GM19238 (cell line): Measurements from ENCODE around the gene SRCIN1.
A peak's percentile ranks its signal among the peaks of the same experiment; 100 is the strongest.

Source experiments
- DNase-seq: peaks from one replicate; pipeline ENCODE4 v3.0.0; 2011; ENCODE audit warnings: low spot score; ENCODE audit not compliant: insufficient read length

SRCIN1 gene

DNA sequence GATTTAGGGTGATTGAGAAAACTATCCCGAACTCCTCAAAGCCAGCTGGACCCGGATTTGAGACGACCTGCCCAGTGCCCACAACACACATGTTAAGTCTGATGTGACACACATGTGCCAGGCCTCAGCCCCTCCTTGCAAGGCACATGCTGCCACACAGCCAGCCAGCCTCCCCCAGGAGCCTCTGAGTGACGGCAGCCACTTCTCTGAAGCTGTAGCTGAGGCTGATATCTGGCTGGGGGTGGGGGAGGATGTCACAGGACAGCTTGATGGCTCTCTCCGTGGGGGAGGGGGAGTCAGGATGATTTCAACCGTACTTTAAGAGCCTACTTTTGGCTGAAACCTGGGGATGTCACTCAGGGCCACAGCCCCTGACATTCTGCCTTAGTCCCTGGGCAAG, 40.9 kb downstream of the SRCIN1 start:
- no peak for DNase-seq

DNA sequence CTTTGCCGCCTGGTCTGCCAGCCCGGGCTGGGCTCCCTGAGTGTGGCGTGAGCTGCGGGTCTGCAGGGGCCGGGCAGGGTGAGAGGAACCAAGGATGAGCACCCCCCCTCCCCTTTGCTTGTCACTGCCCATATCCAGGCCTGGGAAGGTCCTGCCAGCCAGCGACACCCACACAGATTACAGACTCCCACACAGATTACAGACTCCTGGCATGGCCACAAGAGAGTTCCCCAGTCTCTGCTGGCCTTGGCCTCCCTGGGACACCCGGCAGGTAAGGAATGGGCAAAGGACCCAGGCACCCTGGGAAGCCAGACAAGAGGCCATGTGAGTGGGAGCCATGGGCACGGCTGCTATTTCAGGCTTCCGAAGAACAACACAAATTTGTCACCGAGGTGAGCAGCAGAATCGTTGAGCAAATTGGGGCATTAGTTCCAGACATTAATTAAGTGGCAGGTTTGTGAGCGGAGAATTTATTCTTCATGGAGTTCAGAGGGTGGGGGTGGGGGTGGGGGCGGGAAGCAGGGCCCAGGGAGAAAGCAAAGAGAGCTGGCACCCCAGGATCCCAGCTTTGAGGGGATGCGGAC, 41.4 kb downstream of the SRCIN1 start:
- no peak for DNase-seq

GRCh38 chr17:38563362-38564253, 42.1 kb downstream of the SRCIN1 start:
- no peak for DNase-seq

DNA sequence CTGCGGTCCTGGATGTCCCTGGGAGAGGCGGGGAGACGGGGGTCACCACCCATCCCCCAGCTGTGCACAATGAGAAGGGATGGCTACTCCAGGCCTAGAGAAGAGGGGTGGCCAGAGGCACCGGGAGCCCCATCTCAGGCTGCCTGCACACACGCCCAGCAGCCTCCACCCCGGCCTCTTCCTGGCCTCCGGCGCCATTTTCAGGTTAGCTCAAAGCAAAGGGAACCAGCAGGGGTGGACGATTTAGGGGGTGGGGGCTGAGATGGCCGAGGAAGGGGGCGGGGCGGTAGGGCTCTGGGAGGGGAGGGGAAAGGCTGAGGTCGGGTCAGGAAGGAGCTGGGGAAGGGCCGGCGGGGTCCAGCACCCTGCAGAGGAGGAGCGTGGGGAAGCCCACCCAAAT, 42.8 kb downstream of the SRCIN1 start:
- no peak for DNase-seq

- no peak for DNase-seq
These were observed 43.6 kb downstream of the SRCIN1 start for GRCh38 chr17:38562215-38562569.

- no peak for DNase-seq
These were observed 44.1 kb downstream of the SRCIN1 start for GRCh38 chr17:38561416-38562214.

GRCh38 chr17:38560503-38561318, 45.0 kb downstream of the SRCIN1 start:
- no peak for DNase-seq

GRCh38 chr17:38559880-38560230, 45.9 kb downstream of the SRCIN1 start:
- DNase-seq: no peak

- DNase-seq: peak; percentile 92
These were observed 46.5 kb downstream of the SRCIN1 start for GRCh38 chr17:38559051-38559879.

DNA sequence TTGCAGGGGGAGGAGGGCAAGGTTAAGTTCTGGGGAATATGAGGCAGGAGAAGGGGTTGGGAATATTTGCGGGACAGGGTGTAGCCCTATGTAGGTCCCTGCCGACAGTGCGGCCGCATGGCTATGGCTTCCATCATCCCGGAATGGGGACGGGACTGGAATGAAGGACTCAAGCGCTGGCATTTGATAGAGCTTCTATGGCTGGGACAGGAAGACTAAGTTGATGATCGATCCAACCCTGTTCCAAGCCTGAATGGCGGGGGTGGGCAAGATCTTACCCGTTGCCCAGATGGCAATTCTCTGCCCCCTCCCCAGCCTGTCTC, 47.1 kb downstream of the SRCIN1 start:
- no peak for DNase-seq

GRCh38 chr17:38557836-38558727, 47.7 kb downstream of the SRCIN1 start:
- peak; percentile 96 for DNase-seq

GRCh38 chr17:38557396-38557795, 48.4 kb downstream of the SRCIN1 start:
- DNase-seq: no peak

DNA sequence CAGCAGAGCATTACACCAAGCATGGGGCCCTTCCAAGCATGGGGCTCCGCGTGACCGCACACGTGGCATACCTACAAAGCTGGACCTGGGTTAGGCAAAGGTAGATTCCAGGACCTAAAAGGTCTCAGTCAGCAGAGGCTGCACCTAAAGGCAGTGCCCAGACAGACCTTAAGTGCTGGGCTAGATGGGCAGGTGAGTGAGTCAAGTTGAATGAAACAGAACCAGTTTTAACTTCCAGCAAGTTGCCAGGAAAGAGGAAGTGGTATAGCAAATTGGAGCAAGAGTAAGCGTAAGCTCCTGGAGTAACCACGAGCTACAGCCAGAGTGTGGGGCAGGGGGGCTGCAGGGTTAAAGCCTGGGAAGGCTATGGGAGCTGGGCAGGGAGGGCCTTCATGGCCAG, 49.5 kb downstream of the SRCIN1 start:
- no peak for DNase-seq

- no peak for DNase-seq
These were observed 51.1 kb downstream of the SRCIN1 start for GRCh38 chr17:38554430-38555350.

DNA sequence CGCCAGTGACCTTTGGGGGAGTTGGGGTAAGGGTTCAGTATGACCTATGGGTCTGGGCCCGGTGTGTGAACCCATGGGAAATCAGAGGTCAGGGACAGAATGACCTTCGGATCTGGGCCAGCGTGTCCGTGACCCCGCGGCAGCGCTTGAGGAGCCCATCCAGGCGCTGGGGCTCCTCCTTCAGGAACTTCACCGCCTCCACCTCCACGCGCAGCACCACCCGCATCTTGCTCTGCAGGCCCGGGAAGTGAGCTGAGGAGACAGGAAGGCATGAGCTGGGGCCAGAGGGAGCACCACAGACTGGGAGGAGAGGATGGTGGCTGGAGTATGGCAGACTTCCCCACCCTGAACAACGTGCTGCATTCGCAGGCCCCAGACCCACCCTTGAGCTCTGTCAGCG, 53.4 kb downstream of the SRCIN1 start:
- no peak for DNase-seq

- no peak for DNase-seq
These were observed 54.6 kb downstream of the SRCIN1 start for GRCh38 chr17:38551121-38551520.

GRCh38 chr17:38550661-38551060, 55.1 kb downstream of the SRCIN1 start:
- no peak for DNase-seq

- no peak for DNase-seq
These were observed 56.5 kb downstream of the SRCIN1 start for GRCh38 chr17:38549285-38549684.

GRCh38 chr17:38547444-38547843, 58.3 kb downstream of the SRCIN1 start:
- DNase-seq: no peak
